Suppressor macrophage treated with lipopolysaccharide for 1 hour (primary cell): Measurements from ENCODE around the gene UNC45B.
"Not testable (repeated sequence)": the region's sequence is repeated elsewhere in the genome, so short reads cannot be mapped to it uniquely, and the experiment has no call there.

Experiments
- DNase-seq, 3 donors: peaks; one replicate each; pipeline ENCODE4 v3.0.0-alpha.2; 2020 to 2022

UNC45B gene

GRCh38 chr17:35144840-35145239 lies 2.8 kb upstream of the UNC45B start:
- no peak for DNase-seq

- DNase-seq = no peak
Measured at GRCh38 chr17:35146214-35146833, 1.3 kb upstream of the UNC45B start.

- no peak for DNase-seq
Measured at GRCh38 chr17:35148144-35148543, 527 bp downstream of the UNC45B start.

GRCh38 chr17:35149941-35150340 lies 2.3 kb downstream of the UNC45B start:
- DNase-seq = no peak

DNA sequence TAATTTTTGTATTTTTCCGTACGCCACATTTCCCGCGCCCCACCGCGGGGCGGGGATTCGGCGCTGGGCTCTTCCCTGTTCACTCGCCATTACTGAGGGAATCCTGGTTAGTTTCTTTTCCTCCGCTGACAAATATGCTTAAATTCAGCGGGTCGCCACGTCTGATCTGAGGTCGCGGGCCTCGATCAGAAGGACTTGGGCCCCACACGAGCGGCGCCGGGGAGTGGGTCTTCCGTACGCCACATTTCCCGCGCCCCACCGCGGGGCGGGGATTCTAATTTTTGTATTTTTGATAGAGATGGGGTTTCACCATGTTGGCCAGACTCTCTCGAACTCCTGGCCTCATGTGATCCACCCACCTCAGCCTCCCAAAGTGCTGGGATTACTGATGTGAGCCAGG lies 3.5 kb downstream of the UNC45B start:
- DNase-seq = not testable (repeated sequence)

- no peak for DNase-seq
Measured at GRCh38 chr17:35152421-35153140, 5.0 kb downstream of the UNC45B start.

GRCh38 chr17:35154196-35155165 lies 6.9 kb downstream of the UNC45B start:
- DNase-seq = no peak

DNA sequence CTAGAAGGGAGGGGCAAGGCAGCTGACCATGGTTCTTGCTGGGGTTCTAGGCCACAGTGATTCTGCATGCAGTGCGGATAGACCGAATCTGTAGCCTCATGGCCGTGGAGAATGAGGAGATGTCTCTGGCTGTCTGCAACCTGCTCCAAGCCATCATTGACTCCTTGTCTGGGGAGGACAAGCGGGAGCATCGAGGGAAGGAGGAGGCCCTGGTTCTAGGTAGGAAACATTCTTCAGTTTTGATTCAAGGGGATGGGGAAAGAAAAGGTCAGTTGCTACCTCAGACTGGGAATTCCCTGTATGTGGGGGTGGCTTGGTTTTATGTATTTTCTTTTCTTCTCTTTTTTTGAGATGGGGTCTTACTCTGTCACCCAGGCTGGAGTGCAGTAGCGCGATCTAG lies 7.6 kb downstream of the UNC45B start:
- no peak for DNase-seq

DNA sequence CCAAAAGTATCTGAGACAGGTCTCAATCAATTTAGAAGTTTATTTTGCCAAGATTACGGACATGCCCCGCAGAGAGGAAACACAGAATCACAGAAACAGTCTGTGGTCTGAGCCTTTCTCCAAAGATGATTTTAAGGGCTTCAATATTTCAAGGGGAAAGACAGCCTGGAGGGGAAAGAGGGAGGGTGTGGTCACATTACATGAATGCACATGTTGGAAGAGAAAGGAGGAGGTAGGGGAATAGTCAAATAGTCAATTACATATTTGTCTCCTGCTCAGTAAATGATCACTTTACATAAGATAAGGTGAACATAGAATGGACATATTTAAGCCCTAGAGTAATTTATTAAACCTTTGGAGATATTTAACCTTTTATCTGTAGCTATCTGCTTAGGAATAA lies 12.3 kb downstream of the UNC45B start:
- no peak for DNase-seq

DNA sequence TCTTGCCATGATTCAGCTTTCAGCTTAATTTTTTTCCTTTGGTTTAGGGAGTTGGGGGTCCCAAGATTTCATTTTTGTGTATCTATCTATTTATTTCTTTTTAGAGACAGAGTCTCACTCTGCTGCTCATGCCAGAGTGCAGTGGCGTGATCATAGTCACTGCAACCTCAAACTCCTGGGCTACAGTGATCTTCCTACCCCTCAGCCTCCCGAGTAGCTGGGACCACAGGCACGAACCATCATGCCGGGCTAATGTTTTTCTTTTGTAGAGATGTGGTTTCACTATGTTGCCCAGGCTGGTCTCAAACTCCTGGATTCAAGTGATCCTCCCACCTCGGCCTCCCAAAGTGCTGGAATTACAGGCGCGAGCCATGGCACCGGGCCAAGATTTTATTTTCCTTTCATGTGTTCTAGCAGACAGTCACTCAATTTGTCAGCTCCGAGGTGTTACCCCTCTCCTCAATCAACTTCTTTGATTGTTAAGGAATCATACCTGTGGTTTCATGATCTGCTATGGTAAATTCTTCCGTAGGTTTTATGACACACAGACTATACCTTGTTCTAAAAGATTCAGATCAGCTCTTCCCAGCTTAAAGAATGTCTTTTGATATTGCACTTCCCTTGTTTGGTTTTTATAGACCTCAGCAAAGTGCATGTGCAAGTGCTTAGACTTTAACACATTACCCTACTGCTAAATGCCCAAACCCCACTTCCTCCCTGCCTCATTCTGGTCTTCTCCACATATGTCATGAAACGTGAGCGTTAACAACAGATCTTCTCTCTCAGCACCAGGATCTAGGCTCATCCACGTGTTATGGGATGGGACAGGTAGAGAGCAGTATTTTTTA lies 13.0 kb downstream of the UNC45B start:
- no peak for DNase-seq

GRCh38 chr17:35161281-35161761 lies 13.7 kb downstream of the UNC45B start:
- DNase-seq = no peak

DNA sequence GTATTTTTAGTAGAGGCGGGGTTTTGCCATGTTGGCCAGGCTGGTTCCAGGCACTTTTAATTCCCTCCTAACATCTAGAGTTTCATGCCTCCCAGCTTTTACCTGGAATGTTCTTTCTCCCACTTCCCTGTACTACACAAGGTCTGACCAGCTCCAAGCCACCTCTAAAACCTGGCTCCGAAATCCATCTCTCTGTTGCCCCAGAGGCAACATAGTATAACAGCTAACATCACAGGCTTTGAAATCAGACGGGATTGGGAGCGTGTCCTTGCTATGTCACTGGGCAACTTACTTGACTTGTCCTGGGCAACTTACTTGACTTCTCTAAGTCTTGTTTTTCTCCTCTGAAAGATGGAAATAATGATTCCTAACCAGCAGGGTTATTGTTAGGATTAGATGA lies 15.1 kb downstream of the UNC45B start:
- no peak for DNase-seq

- DNase-seq = no peak
Measured at GRCh38 chr17:35163886-35164285, 16.3 kb downstream of the UNC45B start.

DNA sequence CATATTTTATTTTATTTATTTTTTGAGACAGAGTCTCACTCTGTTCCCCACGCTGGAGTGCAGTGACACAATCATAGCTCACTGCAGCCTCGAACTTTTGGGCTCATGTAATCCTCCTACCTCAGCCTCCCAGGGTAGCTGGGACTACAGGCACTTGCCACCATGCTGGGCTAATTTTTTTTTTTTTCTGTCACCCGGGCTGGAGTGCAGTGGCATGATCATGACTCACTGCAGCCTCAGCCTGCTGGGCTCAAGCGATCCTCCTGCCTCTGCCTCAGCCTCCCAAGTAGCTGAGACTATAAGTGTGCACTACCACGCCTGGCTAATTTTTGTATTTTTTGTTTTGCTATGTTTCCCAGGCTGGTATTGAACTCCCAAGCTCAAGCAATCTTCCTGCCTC lies 17.1 kb downstream of the UNC45B start:
- DNase-seq = no peak

GRCh38 chr17:35166526-35166925 lies 18.9 kb downstream of the UNC45B start:
- no peak for DNase-seq

- no peak for DNase-seq
Measured at GRCh38 chr17:35167046-35167445, 19.4 kb downstream of the UNC45B start.

DNA sequence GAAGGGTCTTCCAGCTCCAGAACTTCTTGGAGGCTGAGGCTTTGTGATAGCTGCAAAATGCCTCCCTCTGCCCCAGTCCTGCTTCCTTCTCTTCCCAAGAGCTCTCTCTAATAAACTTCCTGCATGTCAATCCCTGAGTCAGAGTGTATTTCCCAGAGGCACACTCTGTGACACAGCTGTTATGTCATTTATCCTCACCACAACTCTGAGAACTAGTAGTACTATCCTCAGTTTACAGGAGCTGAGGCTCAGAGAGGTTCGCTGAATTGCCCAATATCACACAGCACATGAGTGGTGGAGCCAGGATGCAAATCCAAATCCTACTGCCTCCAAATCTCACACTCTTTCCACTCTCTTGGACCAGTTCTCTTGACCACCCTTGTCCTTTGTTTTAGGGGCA lies 20.0 kb downstream of the UNC45B start:
- peak; percentile 39 to 52 (median 41) for DNase-seq

DNA sequence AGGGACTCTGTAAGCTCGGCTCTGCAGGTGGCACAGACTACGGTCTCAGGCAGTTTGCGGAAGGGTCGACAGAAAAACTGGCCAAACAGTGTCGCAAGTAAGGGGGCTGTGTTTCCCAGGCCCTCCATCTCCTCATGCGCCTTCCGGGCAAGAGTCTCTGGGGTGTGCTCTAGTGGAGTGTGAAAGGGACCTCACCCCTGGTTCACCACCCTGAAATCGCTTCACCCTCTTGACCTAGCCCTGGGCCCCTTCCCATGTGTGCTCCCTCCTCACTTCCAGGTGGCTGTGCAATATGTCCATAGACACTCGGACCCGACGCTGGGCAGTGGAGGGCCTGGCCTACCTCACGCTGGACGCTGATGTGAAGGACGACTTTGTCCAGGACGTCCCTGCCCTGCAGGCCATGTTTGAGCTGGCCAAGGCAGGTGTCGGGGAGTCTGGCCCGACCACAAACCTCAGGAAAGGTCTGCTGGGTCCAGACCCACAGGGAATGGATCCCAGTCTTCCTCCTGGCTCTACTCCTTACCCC lies 22.3 kb downstream of the UNC45B start:
- no peak for DNase-seq

DNA sequence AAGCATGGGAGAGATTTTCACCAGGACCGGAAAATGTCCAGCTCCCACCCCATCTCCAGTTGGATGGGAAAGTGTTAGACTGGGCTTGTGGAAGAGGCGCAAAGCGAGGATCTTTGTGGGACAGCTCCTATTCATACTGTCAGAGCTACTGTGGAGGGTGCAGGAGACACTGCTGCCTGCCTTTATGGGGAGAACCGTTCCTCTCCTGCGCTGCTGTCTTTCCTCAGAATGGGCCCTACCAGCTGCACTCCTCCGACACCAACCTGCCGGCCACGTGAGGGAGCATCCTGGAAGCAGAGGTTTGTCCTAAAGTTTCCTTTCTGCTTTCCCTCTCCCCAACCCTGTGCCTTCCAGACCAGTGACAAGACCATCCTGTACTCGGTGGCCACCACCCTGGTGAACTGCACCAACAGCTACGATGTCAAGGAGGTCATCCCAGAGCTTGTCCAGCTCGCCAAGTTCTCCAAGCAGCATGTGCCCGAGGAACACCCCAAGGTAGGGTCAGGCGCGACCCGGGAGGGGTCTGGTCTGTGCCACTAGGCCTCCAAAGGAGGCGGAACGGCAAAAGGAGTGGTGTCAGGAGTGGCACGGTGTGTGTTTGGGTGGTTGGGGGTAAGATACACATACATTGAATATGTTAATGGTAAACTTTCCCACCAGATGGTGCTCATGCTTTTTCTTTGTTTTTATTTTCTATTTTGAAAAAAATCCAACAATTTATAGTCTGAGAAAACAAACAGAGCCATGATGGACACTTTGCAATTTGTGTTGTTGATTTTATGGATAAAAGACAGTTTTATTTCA lies 23.6 kb downstream of the UNC45B start:
- DNase-seq = peak; percentile 38 to 51 (median 44)

GRCh38 chr17:35171834-35172233 lies 24.2 kb downstream of the UNC45B start:
- DNase-seq = peak; percentile 55 to 58 (median 56)

- DNase-seq = not testable (repeated sequence)
Measured at GRCh38 chr17:35172321-35172720, 24.7 kb downstream of the UNC45B start.
